ENCODE measurements around the gene MTCH2. TPM values are rescaled to one million over a fixed set of nuclear protein-coding genes. Genes with fewer than 3 reads are reported as not detected.

The MTCH2 gene
- total RNA-seq, 8 experiments from 2014 or later = 55.8 to 97.7 (median 82.2) TPM

GRCh38 chr11:47595029-47595428 is 47.3 kb downstream of the MTCH2 start:
- in situ Hi-C loops (cut with MboI; ENCODE audit: low pct_unique_long_range_greater_than_20kb in 2 of 9, low sequenced_read_pairs in 9 of 9, unreplicated experiment in 9 of 9) = no loop called here
- ATAC-seq (replicated peaks in 6 of 8) = no peak
- peaks cover 17 to 28% of the 10 kb centered on the region in 2 donors for H3K4me1 ChIP-seq (replicated peaks in 1 of 2)
- WGBS, 10 experiments = 50 to 100% (median 77%) methylated on average over 1 to 5 of the region's 7 CpGs; no CpG with 5 or more reads in 6 of the 10 experiments
- no peak overlapping the region for H3K4me3 ChIP-seq
- no peak overlapping the region for H3K27ac ChIP-seq

GRCh38 chr11:47593934-47594855 is 48.2 kb downstream of the MTCH2 start, which contains the start of gene C1QTNF4:
TSS of gene C1QTNF4 (minus strand) at chr11:47594411. CDS start at chr11:47590810, 3,601 bp downstream.
- 0 to 62% (median 16%) methylated on average over 1 to 4 of the region's 48 CpGs; no CpG with 5 or more reads in 7 of the 10 experiments for WGBS, 10 experiments
- in situ Hi-C loops (cut with MboI; ENCODE audit: low pct_unique_long_range_greater_than_20kb in 2 of 9, low sequenced_read_pairs in 9 of 9, unreplicated experiment in 9 of 9) = no loop called here
- peaks cover 10 to 20% of the 10 kb centered on the region in 2 donors for H3K4me1 ChIP-seq (replicated peaks in 1 of 2)
- peak within 1 kb of the TSS; percentile 46 to 89 (median 50) for H3K4me3 ChIP-seq
- ATAC-seq (replicated peaks in 6 of 8) = peak in 6 of 8 experiments; percentile 52 to 95 (median 91)
- peak within 1 kb of the TSS; percentile 13 to 25 for H3K27ac ChIP-seq

DNA sequence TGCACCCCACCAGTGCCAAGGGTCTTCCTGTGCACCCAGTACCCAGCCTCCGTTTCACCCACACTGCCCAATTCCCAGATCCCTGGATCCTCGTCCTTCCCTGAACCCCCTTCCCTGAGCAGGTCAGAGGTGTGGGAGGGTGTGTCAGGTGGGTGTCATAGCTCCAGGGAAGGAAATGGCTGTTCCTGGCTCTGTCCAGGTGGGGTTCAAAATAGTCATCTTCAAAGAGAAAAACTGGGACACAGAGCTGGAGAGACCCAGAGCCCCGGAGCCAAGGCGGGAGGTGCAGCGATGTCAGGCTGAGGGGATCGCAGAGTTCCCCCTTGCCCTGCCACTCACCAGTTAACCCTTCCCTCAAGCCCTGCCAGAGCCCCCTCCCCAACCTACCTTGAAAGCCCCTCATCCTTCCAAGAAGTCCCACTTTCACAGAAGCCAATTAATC is 48.8 kb downstream of the MTCH2 start:
- in situ Hi-C loops (cut with MboI; ENCODE audit: low pct_unique_long_range_greater_than_20kb in 2 of 9, low sequenced_read_pairs in 9 of 9, unreplicated experiment in 9 of 9) = no loop called here
- H3K4me1 ChIP-seq (replicated peaks in 1 of 2) = peaks cover 6 to 16% of the 10 kb centered on the region in 2 donors
- WGBS, 10 experiments = 18 to 20% (median 20%) methylated on average over 1 to 4 of the region's 6 CpGs; no CpG with 5 or more reads in 7 of the 10 experiments
- ATAC-seq (replicated peaks in 6 of 8) = peak in 5 of 8 experiments; percentile 4 to 14 (median 8)
- H3K27ac ChIP-seq = no peak overlapping the region
- H3K4me3 ChIP-seq = peak overlapping the region; percentile 46 to 89 (median 50)

GRCh38 chr11:47592970-47593369 is 49.4 kb downstream of the MTCH2 start:
- in situ Hi-C loops (cut with MboI; ENCODE audit: low pct_unique_long_range_greater_than_20kb in 2 of 9, low sequenced_read_pairs in 9 of 9, unreplicated experiment in 9 of 9) = no loop called here
- Histone ChIP-seq H3K4me1 (replicated peaks in 1 of 2) (peaks cover 6 to 16% of the 10 kb centered on the region in 2 donors), H3K27ac (no peak overlapping the region), H3K4me3 (peak overlapping the region in 2 of 5 donors; percentile 50 to 89)
- WGBS, 10 experiments = 0 to 93% (median 40%) methylated on average over 1 to 2 of the region's 2 CpGs; no CpG with 5 or more reads in 5 of the 10 experiments
- ATAC-seq (replicated peaks in 6 of 8) = no peak

DNA sequence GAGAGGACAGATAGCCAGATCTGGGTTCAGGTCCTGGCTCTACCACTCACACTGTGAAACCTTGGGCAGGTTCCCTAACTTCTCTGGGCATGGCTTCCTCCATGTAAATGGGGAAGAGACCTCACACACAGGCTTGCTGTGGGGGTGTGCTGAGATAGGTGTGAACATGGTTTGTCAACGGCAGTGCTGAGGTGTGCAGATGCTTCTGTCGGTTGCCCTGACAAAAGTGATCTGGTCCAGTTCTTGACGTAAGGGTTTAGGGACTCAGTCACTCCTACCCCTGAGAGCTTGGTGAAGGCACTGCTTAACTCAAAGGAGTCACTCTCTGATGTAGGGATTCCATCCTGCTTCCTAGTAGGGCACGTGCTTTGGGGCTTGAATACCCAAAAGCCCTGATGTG is 50.1 kb downstream of the MTCH2 start:
- WGBS, 10 experiments = 0 to 80% (median 60%) methylated on average over 1 to 2 of the region's 4 CpGs; no CpG with 5 or more reads in 7 of the 10 experiments
- H3K4me1 ChIP-seq (replicated peaks in 1 of 2) = peaks cover 6 to 16% of the 10 kb centered on the region in 2 donors
- H3K27ac ChIP-seq = no peak overlapping the region
- ATAC-seq (replicated peaks in 6 of 8) = no peak
- no peak overlapping the region for H3K4me3 ChIP-seq
- in situ Hi-C loops (cut with MboI; ENCODE audit: low pct_unique_long_range_greater_than_20kb in 2 of 9, low sequenced_read_pairs in 9 of 9, unreplicated experiment in 9 of 9) = no loop called here

DNA sequence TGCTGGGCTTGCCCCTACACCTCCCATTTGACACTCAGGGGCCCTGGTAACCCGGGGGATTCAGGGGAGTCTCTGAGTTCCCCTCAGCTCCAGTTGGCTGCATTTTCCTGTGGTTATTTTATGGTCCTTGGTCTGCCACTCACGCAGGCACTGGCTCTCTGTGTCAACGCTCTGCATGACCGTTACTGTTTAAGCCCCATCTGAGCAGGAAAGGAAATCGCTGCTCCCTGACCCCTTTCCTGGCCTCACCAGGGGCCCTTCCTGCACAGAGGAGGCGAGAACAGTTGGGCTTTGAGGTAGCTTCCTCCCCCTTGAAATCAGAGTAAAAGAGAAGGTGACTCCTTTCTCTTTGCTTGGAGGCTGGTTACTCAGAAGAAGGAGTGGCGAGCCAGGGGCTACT is 50.6 kb downstream of the MTCH2 start:
- no peak for ATAC-seq (replicated peaks in 6 of 8)
- Histone ChIP-seq H3K4me3 (no peak overlapping the region), H3K4me1 (replicated peaks in 1 of 2) (peaks cover 6 to 16% of the 10 kb centered on the region in 2 donors), H3K27ac (no peak overlapping the region)
- in situ Hi-C loops (cut with MboI; ENCODE audit: low pct_unique_long_range_greater_than_20kb in 2 of 9, low sequenced_read_pairs in 9 of 9, unreplicated experiment in 9 of 9) = no loop called here
- WGBS, 10 experiments = 20 to 86% (median 60%) methylated on average over 1 to 4 of the region's 7 CpGs; no CpG with 5 or more reads in 3 of the 10 experiments

DNA sequence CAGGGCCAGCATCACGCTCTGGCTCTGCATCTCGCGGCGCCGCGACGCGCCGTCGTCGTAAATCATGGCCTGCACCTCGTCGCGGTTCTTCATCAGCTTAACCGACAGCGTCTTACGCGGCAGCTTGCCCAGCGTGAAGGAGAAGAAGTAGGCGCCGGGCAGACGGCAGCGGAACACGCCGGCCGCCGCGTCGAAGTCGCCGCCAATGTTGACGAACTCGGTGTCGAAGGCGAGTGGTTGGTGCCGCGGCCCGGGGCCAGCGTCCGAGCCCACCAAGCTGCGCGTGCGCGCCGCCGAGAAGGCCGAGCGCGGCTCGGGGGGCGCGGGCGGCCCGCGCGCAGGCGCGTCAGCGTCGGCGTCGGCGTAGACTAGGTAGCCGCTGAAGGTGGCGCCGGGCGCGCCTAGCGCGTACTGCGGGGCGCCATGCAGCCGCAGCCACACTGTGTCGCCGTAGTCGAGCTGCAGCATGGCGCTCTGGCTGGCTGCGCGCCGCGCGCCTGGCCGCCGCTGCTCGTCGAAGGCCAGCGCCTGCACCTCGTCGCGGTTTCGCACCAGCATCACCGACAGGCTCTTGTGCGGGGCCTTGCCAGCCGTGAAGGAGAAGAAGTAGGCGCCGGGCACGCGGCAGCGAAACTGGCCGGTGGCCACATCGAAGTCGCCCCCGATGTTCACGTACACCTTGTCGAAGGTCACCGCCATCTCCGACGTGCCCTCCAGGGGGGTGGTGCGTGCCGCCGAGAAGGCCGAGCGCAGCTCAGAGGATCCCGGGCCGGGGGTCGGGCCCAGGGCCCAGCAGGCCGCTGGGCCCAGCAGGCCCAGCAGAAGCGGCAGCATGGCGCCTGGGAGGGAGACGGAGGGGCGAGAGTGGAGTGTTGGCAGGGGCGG is 52.1 kb downstream of the MTCH2 start:
- peaks cover 6 to 16% of the 10 kb centered on the region in 2 donors for H3K4me1 ChIP-seq (replicated peaks in 1 of 2)
- in situ Hi-C loops (cut with MboI; ENCODE audit: low pct_unique_long_range_greater_than_20kb in 2 of 9, low sequenced_read_pairs in 9 of 9, unreplicated experiment in 9 of 9) = no loop called here
- H3K4me3 ChIP-seq = no peak overlapping the region
- H3K27ac ChIP-seq = no peak overlapping the region
- 26 to 100% (median 91%) methylated on average over 1 to 43 of the region's 122 CpGs; no CpG with 5 or more reads in 2 of the 10 experiments for WGBS, 10 experiments
- no peak for ATAC-seq (replicated peaks in 6 of 8)

GRCh38 chr11:47589584-47589976 is 52.8 kb downstream of the MTCH2 start:
- Histone ChIP-seq H3K4me1 (replicated peaks in 1 of 2) (peaks cover 2 to 9% of the 10 kb centered on the region in 2 donors), H3K27ac (no peak overlapping the region), H3K4me3 (no peak overlapping the region)
- no peak for ATAC-seq (replicated peaks in 6 of 8)
- in situ Hi-C loops (cut with MboI; ENCODE audit: low pct_unique_long_range_greater_than_20kb in 2 of 9, low sequenced_read_pairs in 9 of 9, unreplicated experiment in 9 of 9) = no loop called here
- WGBS, 10 experiments = 97 to 100% (median 98%) methylated on average over 4 to 17 of the region's 51 CpGs; no CpG with 5 or more reads in 7 of the 10 experiments

DNA sequence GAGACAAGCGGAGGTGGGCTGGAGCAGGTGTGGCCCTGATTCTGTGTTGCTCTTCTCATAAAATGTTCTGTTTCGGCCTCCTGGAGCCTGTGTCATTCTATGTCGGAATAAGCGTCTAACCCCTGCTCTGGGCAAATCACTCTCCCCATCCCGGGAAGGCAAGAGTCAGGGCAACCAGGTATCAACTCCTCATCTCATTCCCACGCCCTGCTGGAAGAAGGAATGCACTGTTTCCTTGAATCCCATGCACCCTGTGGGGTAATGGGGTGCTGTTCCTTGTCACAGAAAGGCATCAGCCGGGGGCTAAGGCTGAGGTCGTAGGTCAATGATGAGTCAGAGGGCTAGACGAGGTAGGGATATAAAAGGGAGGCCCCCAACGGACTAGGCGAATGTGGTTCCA is 53.2 kb downstream of the MTCH2 start:
- in situ Hi-C loops (cut with MboI; ENCODE audit: low pct_unique_long_range_greater_than_20kb in 2 of 9, low sequenced_read_pairs in 9 of 9, unreplicated experiment in 9 of 9) = no loop called here
- peaks cover 0 to 7% of the 10 kb centered on the region in 2 donors for H3K4me1 ChIP-seq (replicated peaks in 1 of 2)
- no peak for ATAC-seq (replicated peaks in 6 of 8)
- no peak overlapping the region for H3K27ac ChIP-seq
- WGBS, 10 experiments = 33 to 100% (median 80%) methylated on average over 1 to 5 of the region's 11 CpGs; no CpG with 5 or more reads in 4 of the 10 experiments
- H3K4me3 ChIP-seq = no peak overlapping the region

DNA sequence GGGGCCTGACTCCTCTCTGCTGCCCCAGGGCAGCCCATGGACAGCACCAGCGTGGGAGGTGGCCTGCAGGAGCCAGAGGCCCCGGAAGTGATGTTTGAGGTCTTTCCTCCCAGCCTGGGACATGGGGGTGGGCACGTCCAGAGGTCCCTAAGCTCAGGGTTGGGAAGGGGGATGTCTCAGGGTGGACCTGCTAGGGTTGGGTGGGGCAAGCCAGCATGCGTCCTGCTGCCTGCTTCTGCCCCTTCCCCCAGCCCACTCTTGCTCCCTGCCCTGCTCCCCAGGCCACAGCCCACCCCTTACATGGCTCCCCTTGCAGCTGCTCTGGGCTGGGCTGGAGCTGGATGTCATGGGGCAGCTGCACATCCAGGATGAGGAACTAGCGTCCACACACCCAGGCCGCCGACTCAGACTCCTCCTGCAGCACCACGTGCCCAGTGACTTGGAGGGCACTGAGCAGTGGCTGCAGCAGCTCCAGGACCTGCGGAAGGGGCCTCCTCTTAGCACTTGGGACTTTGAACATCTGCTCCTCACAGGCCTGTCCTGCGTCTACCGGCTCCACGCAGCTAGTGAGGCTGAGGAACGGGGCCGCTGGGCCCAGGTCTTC is 54.5 kb downstream of the MTCH2 start:
- peak; percentile 8 to 66 (median 34) for ATAC-seq (replicated peaks in 6 of 8)
- H3K4me1 ChIP-seq (replicated peaks in 1 of 2) = peaks cover 0 to 3% of the 10 kb centered on the region in 2 donors
- H3K4me3 ChIP-seq = no peak overlapping the region
- no peak overlapping the region for H3K27ac ChIP-seq
- 80% methylated on average over 3 of the region's 14 CpGs; no CpG with 5 or more reads in 9 of the 10 experiments for WGBS, 10 experiments
- in situ Hi-C loops (cut with MboI; ENCODE audit: low pct_unique_long_range_greater_than_20kb in 2 of 9, low sequenced_read_pairs in 9 of 9, unreplicated experiment in 9 of 9) = no loop called here

DNA sequence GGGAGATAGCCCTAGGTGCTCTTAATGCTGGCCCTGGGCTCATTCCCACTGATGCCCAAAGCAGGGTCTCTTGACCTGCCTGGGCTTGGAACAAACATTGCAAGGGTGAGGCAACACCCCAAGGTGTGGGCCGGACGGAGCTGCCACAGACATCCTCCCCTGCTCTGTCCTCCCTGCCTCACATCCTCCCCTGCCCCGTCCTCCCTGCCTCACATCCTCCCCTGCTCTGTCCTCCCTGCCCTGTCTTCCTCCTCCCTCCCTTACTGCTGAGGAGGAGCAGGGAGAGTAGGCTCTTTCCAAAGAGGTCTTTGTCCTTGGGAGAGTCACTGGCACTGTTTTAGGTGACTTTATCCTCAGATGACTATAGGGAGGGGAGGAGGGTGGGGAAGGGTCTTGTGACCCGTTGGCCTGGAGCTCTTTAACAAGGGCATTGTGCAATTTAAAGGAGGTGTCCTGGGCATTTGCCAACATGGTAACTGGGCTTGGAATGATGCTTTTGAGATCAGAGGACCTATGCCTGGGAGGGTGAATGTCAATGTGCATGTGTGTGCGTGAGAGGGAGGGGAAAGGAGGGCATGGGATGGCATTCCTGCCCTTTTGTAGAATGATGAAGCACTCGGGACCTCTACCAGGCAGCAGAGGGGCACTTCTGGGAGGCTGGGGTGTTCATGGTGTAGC is 55.2 kb downstream of the MTCH2 start:
- no peak overlapping the region for H3K27ac ChIP-seq
- 20 to 80% (median 57%) methylated on average over 1 of the region's 6 CpGs; no CpG with 5 or more reads in 5 of the 10 experiments for WGBS, 10 experiments
- H3K4me3 ChIP-seq = no peak overlapping the region
- H3K4me1 ChIP-seq (replicated peaks in 1 of 2) = peaks cover 0 to 3% of the 10 kb centered on the region in 2 donors
- peak in 7 of 8 experiments; percentile 6 to 24 (median 10) for ATAC-seq (replicated peaks in 6 of 8)
- in situ Hi-C loops (cut with MboI; ENCODE audit: low pct_unique_long_range_greater_than_20kb in 2 of 9, low sequenced_read_pairs in 9 of 9, unreplicated experiment in 9 of 9) = no loop called here

Data from motor neuron (in vitro differentiated cells).